ENCODE data around the gene CACFD1. TPM values are rescaled to one million over a fixed set of nuclear protein-coding genes. Genes with fewer than 3 reads are reported as not detected.

Gene CACFD1
- total RNA-seq, 1 donor from 2014 or later: 13.1 TPM

GRCh38 chr9:133474215-133474614 is 14.4 kb downstream of the CACFD1 start:
- Histone ChIP-seq H3K4me3 (ENCODE audit: insufficient read depth, low read depth, low read length) (no peak overlapping the region), H3K79me2 (ENCODE audit: insufficient read depth, low read length) (peaks cover 11% of the 10 kb centered on the region), H4K20me1 (ENCODE audit: insufficient read depth, low read length) (peaks cover 20% of the 10 kb centered on the region), H3K9me3 (ENCODE audit: insufficient read depth, low read depth, low read length) (no peaks in the 10 kb centered on the region), H3K36me3 (ENCODE audit: insufficient read depth, low read length) (no peaks in the 10 kb centered on the region), H3K4me2 (ENCODE audit: low read length) (no peak overlapping the region), H3K27me3 (ENCODE audit: insufficient read depth, low read length) (no peaks in the 10 kb centered on the region), H3K9ac (ENCODE audit: low read length) (no peak overlapping the region), H2AFZ (ENCODE audit: low read depth, low read length) (no peak overlapping the region), H3K27ac (ENCODE audit: low read depth, low read length) (no peak overlapping the region), H3K4me1 (ENCODE audit: insufficient read depth, low read length) (peaks cover 11% of the 10 kb centered on the region)
- H3K27me3 Mint-ChIP-seq (ENCODE audit: low read depth, unreplicated experiment): no peaks in the 10 kb centered on the region
- DNase-seq (ENCODE audit: low read depth) (no peak), FAIRE-seq (no peak)
- no peak overlapping the region for H3K4me3 Mint-ChIP-seq (ENCODE audit: unreplicated experiment)
- peaks cover 3% of the 10 kb centered on the region for H3K4me1 Mint-ChIP-seq (ENCODE audit: low read depth, unreplicated experiment)
- no peak overlapping the region for H3K27ac Mint-ChIP-seq (ENCODE audit: unreplicated experiment)
- no peaks in the 10 kb centered on the region for H3K9me3 Mint-ChIP-seq (ENCODE audit: unreplicated experiment)
- TF ChIP-seq, protein P1, sequence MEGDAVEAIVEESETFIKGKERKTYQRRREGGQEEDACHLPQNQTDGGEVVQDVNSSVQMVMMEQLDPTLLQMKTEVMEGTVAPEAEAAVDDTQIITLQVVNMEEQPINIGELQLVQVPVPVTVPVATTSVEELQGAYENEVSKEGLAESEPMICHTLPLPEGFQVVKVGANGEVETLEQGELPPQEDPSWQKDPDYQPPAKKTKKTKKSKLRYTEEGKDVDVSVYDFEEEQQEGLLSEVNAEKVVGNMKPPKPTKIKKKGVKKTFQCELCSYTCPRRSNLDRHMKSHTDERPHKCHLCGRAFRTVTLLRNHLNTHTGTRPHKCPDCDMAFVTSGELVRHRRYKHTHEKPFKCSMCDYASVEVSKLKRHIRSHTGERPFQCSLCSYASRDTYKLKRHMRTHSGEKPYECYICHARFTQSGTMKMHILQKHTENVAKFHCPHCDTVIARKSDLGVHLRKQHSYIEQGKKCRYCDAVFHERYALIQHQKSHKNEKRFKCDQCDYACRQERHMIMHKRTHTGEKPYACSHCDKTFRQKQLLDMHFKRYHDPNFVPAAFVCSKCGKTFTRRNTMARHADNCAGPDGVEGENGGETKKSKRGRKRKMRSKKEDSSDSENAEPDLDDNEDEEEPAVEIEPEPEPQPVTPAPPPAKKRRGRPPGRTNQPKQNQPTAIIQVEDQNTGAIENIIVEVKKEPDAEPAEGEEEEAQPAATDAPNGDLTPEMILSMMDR (IDR thresholded peaks at IDR 0.05; ENCODE audit: insufficient read depth, low read depth, low read length): no peak
- TF ChIP-seq EZH2 (IDR thresholded peaks at IDR 0.05; ENCODE audit: insufficient read depth, low read length): no peak
- peaks cover 2% of the 10 kb centered on the region for H3K36me3 Mint-ChIP-seq (ENCODE audit: low read depth, unreplicated experiment)

- DNase-seq (ENCODE audit: low read depth) (no peak), FAIRE-seq (no peak)
- Histone ChIP-seq H3K27ac (ENCODE audit: low read depth, low read length) (no peak overlapping the region), H3K27me3 (ENCODE audit: insufficient read depth, low read length) (no peaks in the 10 kb centered on the region), H3K9me3 (ENCODE audit: insufficient read depth, low read depth, low read length) (no peaks in the 10 kb centered on the region), H4K20me1 (ENCODE audit: insufficient read depth, low read length) (peaks cover 20% of the 10 kb centered on the region), H2AFZ (ENCODE audit: low read depth, low read length) (no peak overlapping the region), H3K36me3 (ENCODE audit: insufficient read depth, low read length) (no peaks in the 10 kb centered on the region), H3K9ac (ENCODE audit: low read length) (no peak overlapping the region), H3K4me3 (ENCODE audit: insufficient read depth, low read depth, low read length) (no peak overlapping the region), H3K4me2 (ENCODE audit: low read length) (no peak overlapping the region), H3K4me1 (ENCODE audit: insufficient read depth, low read length) (peaks cover 14% of the 10 kb centered on the region), H3K79me2 (ENCODE audit: insufficient read depth, low read length) (peaks cover 11% of the 10 kb centered on the region)
- TF ChIP-seq EZH2 (IDR thresholded peaks at IDR 0.05; ENCODE audit: insufficient read depth, low read length): no peak
- TF ChIP-seq, protein P1 (IDR thresholded peaks at IDR 0.05; ENCODE audit: insufficient read depth, low read depth, low read length): no peak
- Mint-ChIP-seq H3K4me1 (ENCODE audit: low read depth, unreplicated experiment) (peaks cover 3% of the 10 kb centered on the region), H3K9me3 (ENCODE audit: unreplicated experiment) (no peaks in the 10 kb centered on the region), H3K36me3 (ENCODE audit: low read depth, unreplicated experiment) (peaks cover 2% of the 10 kb centered on the region), H3K27me3 (ENCODE audit: low read depth, unreplicated experiment) (no peaks in the 10 kb centered on the region), H3K4me3 (ENCODE audit: unreplicated experiment) (no peak overlapping the region), H3K27ac (ENCODE audit: unreplicated experiment) (no peak overlapping the region)
These were observed 15.1 kb downstream of the CACFD1 start for GRCh38 chr9:133474853-133475252.

GRCh38 chr9:133475292-133476012 is 15.7 kb downstream of the CACFD1 start:
- Mint-ChIP-seq H3K27ac (ENCODE audit: unreplicated experiment) (no peak overlapping the region), H3K4me3 (ENCODE audit: unreplicated experiment) (no peak overlapping the region)
- no peaks in the 10 kb centered on the region for H3K9me3 ChIP-seq (ENCODE audit: insufficient read depth, low read depth, low read length)

More at GRCh38 chr9:133475292-133476012, 15.7 kb downstream of the CACFD1 start:
- Histone ChIP-seq H3K27me3 (ENCODE audit: insufficient read depth, low read length) (no peaks in the 10 kb centered on the region), H3K79me2 (ENCODE audit: insufficient read depth, low read length) (peaks cover 11% of the 10 kb centered on the region), H2AFZ (ENCODE audit: low read depth, low read length) (no peak overlapping the region), H3K4me3 (ENCODE audit: insufficient read depth, low read depth, low read length) (no peak overlapping the region), H3K27ac (ENCODE audit: low read depth, low read length) (no peak overlapping the region), H3K4me1 (ENCODE audit: insufficient read depth, low read length) (peaks cover 14% of the 10 kb centered on the region), H4K20me1 (ENCODE audit: insufficient read depth, low read length) (peaks cover 20% of the 10 kb centered on the region), H3K4me2 (ENCODE audit: low read length) (no peak overlapping the region), H3K36me3 (ENCODE audit: insufficient read depth, low read length) (no peaks in the 10 kb centered on the region), H3K9ac (ENCODE audit: low read length) (no peak overlapping the region)
- DNase-seq (ENCODE audit: low read depth) (no peak), FAIRE-seq (no peak)
- Mint-ChIP-seq H3K9me3 (ENCODE audit: unreplicated experiment) (no peaks in the 10 kb centered on the region), H3K36me3 (ENCODE audit: low read depth, unreplicated experiment) (peaks cover 2% of the 10 kb centered on the region), H3K4me1 (ENCODE audit: low read depth, unreplicated experiment) (peaks cover 3% of the 10 kb centered on the region), H3K27me3 (ENCODE audit: low read depth, unreplicated experiment) (no peaks in the 10 kb centered on the region)
- no peak for TF ChIP-seq EZH2 (IDR thresholded peaks at IDR 0.05; ENCODE audit: insufficient read depth, low read length)
- TF ChIP-seq, protein P1 (IDR thresholded peaks at IDR 0.05; ENCODE audit: insufficient read depth, low read depth, low read length): no peak
